ENCODE measurements around the gene OASL. TPM values are rescaled to one million over a fixed set of nuclear protein-coding genes. Genes with fewer than 3 reads are reported as not detected.
"Not testable (repeated sequence)": the region's sequence is repeated elsewhere in the genome, so short reads cannot be mapped to it uniquely, and the experiment has no call there.

OASL gene
- polyA plus RNA-seq, 1 of the 3 experiments (the other 2 are of a cell fraction): 0.41 TPM

DNA sequence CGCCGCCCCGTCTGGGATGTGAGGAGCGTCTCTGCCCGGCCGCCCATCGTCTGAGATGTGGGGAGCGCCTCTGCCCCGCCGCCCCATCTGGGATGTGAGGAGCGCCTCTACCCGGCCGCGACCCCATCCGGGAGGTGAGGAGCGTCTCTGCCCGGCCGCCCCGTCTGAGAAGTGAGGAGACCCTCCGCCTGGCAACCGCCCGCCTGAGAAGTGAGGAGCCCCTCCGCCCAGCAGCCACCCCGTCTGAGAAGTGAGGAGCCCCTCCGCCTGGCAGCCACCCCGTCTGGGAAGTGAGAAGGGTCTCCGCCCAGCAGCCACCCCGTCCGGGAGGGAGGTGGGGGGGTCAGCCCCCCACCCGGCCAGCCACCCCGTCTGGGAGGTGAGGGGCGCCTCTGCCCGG is 36.9 kb upstream of the OASL start:
- POLR2A ChIA-PET: not testable (repeated sequence)

DNA sequence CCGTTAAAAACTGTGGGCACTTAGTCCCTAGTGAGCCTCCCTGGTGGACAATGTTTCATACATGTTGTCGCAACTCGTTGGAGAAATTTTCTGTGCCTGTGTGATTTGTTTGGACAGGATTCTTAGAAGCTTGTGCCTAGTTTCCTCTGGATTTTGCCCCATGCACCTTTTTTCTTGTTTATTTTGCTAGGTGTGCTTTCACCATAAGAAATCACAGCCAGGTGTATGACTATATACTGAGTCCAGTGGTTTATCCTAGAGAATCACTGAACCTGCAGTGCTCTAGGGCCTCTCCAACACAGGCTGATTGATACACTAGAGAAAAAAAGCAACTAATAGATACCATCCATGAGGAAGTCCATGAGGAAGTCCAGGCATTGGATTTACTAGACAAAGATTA is 33.1 kb upstream of the OASL start:
- Histone ChIP-seq H3K4me1 (ENCODE audit: control insufficient read depth in 1 of 2, insufficient read depth in 2 of 2, low read depth in 1 of 2, low read length in 1 of 2) (no peaks in the 10 kb centered on the region), H3K27ac (ENCODE audit: low read depth in 2 of 2, low read length in 1 of 2) (no peak overlapping the region), H3K4me2 (no peak overlapping the region), H3K9me3 (no peaks in the 10 kb centered on the region), H2AFZ (ENCODE audit: low read depth) (no peak overlapping the region), H3K79me2 (ENCODE audit: insufficient read depth) (no peaks in the 10 kb centered on the region), H3K9me2 (no peaks in the 10 kb centered on the region), H3F3A (replicated peaks; ENCODE audit: insufficient read depth) (no peaks in the 10 kb centered on the region), H3K9ac (no peak overlapping the region), H3K4me3 (ENCODE audit: low read depth in 2 of 2, low read length in 1 of 2) (no peak overlapping the region), H3K36me3 (replicated peaks in 1 of 2; ENCODE audit: control insufficient read depth in 1 of 2, insufficient read depth in 2 of 2, low read length in 1 of 2) (no peaks in the 10 kb centered on the region), H3K27me3 (ENCODE audit: insufficient read depth) (0 out of 2 replicates have a peak, but pooled peaks cover 5% of the 10 kb centered on the region), H4K20me1 (ENCODE audit: insufficient read depth) (no peaks in the 10 kb centered on the region)
- WGBS (ENCODE audit: low lambda C conversion rate): 52% methylated on average over 3 of the region's 3 CpGs
- DNase-seq: no peak
- no peak for TF ChIP-seq SIN3A (IDR thresholded peaks at IDR 0.05; ENCODE audit: borderline replicate concordance, low read depth, low read length)
- TF ChIP-seq, protein P1, sequence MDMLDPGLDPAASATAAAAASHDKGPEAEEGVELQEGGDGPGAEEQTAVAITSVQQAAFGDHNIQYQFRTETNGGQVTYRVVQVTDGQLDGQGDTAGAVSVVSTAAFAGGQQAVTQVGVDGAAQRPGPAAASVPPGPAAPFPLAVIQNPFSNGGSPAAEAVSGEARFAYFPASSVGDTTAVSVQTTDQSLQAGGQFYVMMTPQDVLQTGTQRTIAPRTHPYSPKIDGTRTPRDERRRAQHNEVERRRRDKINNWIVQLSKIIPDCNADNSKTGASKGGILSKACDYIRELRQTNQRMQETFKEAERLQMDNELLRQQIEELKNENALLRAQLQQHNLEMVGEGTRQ (IDR thresholded peaks at IDR 0.05; ENCODE audit: borderline replicate concordance, low read depth, low read length): no peak
- TF ChIP-seq CHD2 (IDR thresholded peaks at IDR 0.05; ENCODE audit: low read length, partially characterized antibody): no peak
- TF ChIP-seq MEF2A (IDR thresholded peaks at IDR 0.05; ENCODE audit: borderline replicate concordance, low read depth): no peak
- no peak for TF ChIP-seq TAF1 (IDR thresholded peaks at IDR 0.05; ENCODE audit: borderline replicate concordance, low read depth, low read length)
- no peak for TF ChIP-seq MXI1 (IDR thresholded peaks at IDR 0.05; ENCODE audit: low read depth, low read length)
- TF ChIP-seq RCOR1 (IDR thresholded peaks at IDR 0.05; ENCODE audit: low read length): no peak
- TF ChIP-seq FOXM1 (IDR thresholded peaks at IDR 0.05; ENCODE audit: low read depth): no peak
- TF ChIP-seq RFX5 (IDR thresholded peaks at IDR 0.05; ENCODE audit: low read length): no peak
- TF ChIP-seq GATA2 (CRISPR knock-in tag; IDR thresholded peaks at IDR 0.05): no peak
- no peak for TF ChIP-seq TCF12 (IDR thresholded peaks at IDR 0.05)
- no peak for TF ChIP-seq GABPA (IDR thresholded peaks at IDR 0.05; ENCODE audit: low read depth)
- no peak for TF ChIP-seq RAD21 (IDR thresholded peaks at IDR 0.05; ENCODE audit: low read length)
- TF ChIP-seq IRF3 (IDR thresholded peaks at IDR 0.05; ENCODE audit: low read depth, low read length): no peak
- TF ChIP-seq REST (IDR thresholded peaks at IDR 0.05; ENCODE audit: low read depth, low read length): no peak
- TF ChIP-seq SMC3 (IDR thresholded peaks at IDR 0.05; ENCODE audit: low read depth, low read length): no peak
- TF ChIP-seq ZBTB33 (IDR thresholded peaks at IDR 0.05; ENCODE audit: borderline replicate concordance, low read depth): no peak
- no peak for TF ChIP-seq YY1 (IDR thresholded peaks at IDR 0.05; ENCODE audit: low read depth)
- TF ChIP-seq FOSL2 (IDR thresholded peaks at IDR 0.05; ENCODE audit: borderline replicate concordance, low read depth): no peak
- TF ChIP-seq ELF1 (IDR thresholded peaks at IDR 0.05): no peak
- POLR2A ChIA-PET: no interaction called here
- CTCF ChIA-PET: interaction anchor here (2.1 kb wide), 1 partner anchor 11 kb away, joined by 7 read pairs; no protein-coding TSS in a partner anchor

More for the DNA sequence above, 36.9 kb upstream of the OASL start:
- H4K20me1 ChIP-seq (ENCODE audit: insufficient read depth); H3K27me3 ChIP-seq (ENCODE audit: insufficient read depth); H3F3A ChIP-seq (replicated peaks; ENCODE audit: insufficient read depth); CTCF ChIA-PET; H3K79me2 ChIP-seq (ENCODE audit: insufficient read depth); H3K4me1 ChIP-seq (ENCODE audit: control insufficient read depth in 1 of 2, insufficient read depth in 2 of 2, low read depth in 1 of 2, low read length in 1 of 2); H3K27ac ChIP-seq (ENCODE audit: low read depth in 2 of 2, low read length in 1 of 2); H3K9ac ChIP-seq; H3K36me3 ChIP-seq (replicated peaks in 1 of 2; ENCODE audit: control insufficient read depth in 1 of 2, insufficient read depth in 2 of 2, low read length in 1 of 2); H3K4me2 ChIP-seq; H3K4me3 ChIP-seq (ENCODE audit: low read depth in 2 of 2, low read length in 1 of 2); H3K9me2 ChIP-seq; DNase-seq; H2AFZ ChIP-seq (ENCODE audit: low read depth); H3K9me3 ChIP-seq: not testable (repeated sequence)
- 59% methylated on average over 8 of the region's 33 CpGs for WGBS (ENCODE audit: low lambda C conversion rate)

Measured in SK-N-SH (cell line).